Gastroesophageal sphincter (tissue), 3 donors: ENCODE measurements around the gene BCL2L2.

Experiments
- CTCF ChIP-seq, 4 experiments: fragments of 200-600 bp in 2 of 4; fragments of 450-650 bp in 2 of 4; sonication (generic) in 1 of 4; IDR thresholded peaks; one replicate each; pipeline ENCODE4 v1.5.1; 2017 to 2019; ENCODE audit warnings: antibody characterized with exemption in 4 of 4, mild to moderate bottlenecking in 2 of 4, moderate library complexity in 2 of 4
- POLR2A ChIP-seq, 2 donors: fragments of 450-650 bp; IDR thresholded peaks; one replicate each; pipeline ENCODE4 v1.6.1; 2017; ENCODE audit warnings: antibody characterized with exemption in 2 of 2, mild to moderate bottlenecking in 2 of 2, moderate library complexity in 1 of 2

GRCh38 chr14:23319746-23320583, 13.3 kb downstream of the BCL2L2 start:
- TF ChIP-seq CTCF (IDR thresholded peaks at IDR 0.05), result no peak
- no peak for TF ChIP-seq POLR2A (IDR thresholded peaks at IDR 0.05)
